Measurements from ENCODE around the gene POU2F1.

DNA sequence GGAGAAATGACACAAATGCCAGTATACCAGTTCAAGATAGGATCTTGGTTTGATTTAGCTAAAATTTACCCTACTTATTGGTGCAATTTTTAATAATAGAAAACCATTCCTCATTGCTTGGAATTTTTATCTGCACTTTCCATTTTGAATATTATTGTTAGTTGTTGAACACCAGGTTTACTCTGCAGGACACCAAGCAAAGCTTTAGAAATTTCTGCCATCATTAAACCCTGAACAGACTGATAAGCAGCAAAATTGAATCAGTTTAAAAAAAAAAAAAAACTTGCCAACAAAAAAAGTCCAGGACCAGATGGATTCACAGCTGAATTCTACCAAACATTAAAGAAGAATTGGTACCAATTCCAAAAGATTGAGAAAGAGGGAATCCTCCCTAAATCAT, 71.5 kb downstream of the POU2F1 start:
- TF ChIP-seq TARDBP (IDR thresholded peaks at IDR 0.05), result no peak
- TF ChIP-seq, protein P1, sequence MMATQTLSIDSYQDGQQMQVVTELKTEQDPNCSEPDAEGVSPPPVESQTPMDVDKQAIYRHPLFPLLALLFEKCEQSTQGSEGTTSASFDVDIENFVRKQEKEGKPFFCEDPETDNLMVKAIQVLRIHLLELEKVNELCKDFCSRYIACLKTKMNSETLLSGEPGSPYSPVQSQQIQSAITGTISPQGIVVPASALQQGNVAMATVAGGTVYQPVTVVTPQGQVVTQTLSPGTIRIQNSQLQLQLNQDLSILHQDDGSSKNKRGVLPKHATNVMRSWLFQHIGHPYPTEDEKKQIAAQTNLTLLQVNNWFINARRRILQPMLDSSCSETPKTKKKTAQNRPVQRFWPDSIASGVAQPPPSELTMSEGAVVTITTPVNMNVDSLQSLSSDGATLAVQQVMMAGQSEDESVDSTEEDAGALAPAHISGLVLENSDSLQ (IDR thresholded peaks at IDR 0.05), result no peak
- no peak for TF ChIP-seq CTBP1 (IDR thresholded peaks at IDR 0.05; ENCODE audit: borderline replicate concordance)
- TF ChIP-seq ARNT (IDR thresholded peaks at IDR 0.05), result no peak
- no peak for TF ChIP-seq FOXM1 (IDR thresholded peaks at IDR 0.05; ENCODE audit: borderline replicate concordance)
- TF ChIP-seq HDGF (IDR thresholded peaks at IDR 0.05; ENCODE audit: borderline replicate concordance), result no peak
- TF ChIP-seq FOXK2 (IDR thresholded peaks at IDR 0.05), result no peak
- TF ChIP-seq SP1 (IDR thresholded peaks at IDR 0.05), result no peak
- no peak for TF ChIP-seq ZNF384 (IDR thresholded peaks at IDR 0.05)
- TF ChIP-seq SUZ12 (IDR thresholded peaks at IDR 0.05), result no peak
- no peak for TF ChIP-seq FOXA1 (IDR thresholded peaks at IDR 0.05)
- TF ChIP-seq BHLHE40 (IDR thresholded peaks at IDR 0.05; ENCODE audit: borderline replicate concordance), result no peak

Data from HEK293T (cell line).